Kidney (tissue), 14 donors: ENCODE results near the gene SMAD7. TPM values are rescaled to one million over a fixed set of nuclear protein-coding genes. Genes with fewer than 3 reads are reported as not detected.

Experiments
- DNase-seq, 5 donors: peaks; one replicate each; pipeline ENCODE4 v3.0.0-alpha.2; 2013 to 2020
- FAIRE-seq: peaks from 2 replicates; lab custom pipeline; 2012; peaks lifted over from hg19 to GRCh38; lab: Jason Lieb, UNC
- H3K27ac ChIP-seq, 2 donors: one replicate each; pipeline ENCODE4 v1.7.0; 2013; ENCODE audit warnings: low read depth in 2 of 2, low read length in 2 of 2, inconsistent platforms in 1 of 2
- H3K27me3 ChIP-seq: one replicate; pipeline ENCODE4 v1.7.1; 2013; ENCODE audit warnings: low read length, inconsistent platforms; ENCODE audit not compliant: control insufficient read depth, insufficient read depth
- H3K36me3 ChIP-seq, 3 donors: one replicate each; pipeline versions ENCODE4 v1.7.0 to v1.7.1; 2013; ENCODE audit warnings: low read length in 3 of 3, control low read depth in 1 of 3, inconsistent platforms in 1 of 3; ENCODE audit not compliant: insufficient read depth in 3 of 3, control insufficient read depth in 2 of 3
- H3K4me1 ChIP-seq, 3 donors: one replicate each; pipeline versions ENCODE4 v1.7.0 to v1.7.1; 2013; ENCODE audit warnings: low read length in 3 of 3, inconsistent platforms in 1 of 3, low read depth in 1 of 3; ENCODE audit not compliant: control insufficient read depth in 2 of 3, insufficient read depth in 2 of 3
- H3K4me3 ChIP-seq, 3 donors: one replicate each; pipeline versions ENCODE4 v1.7.0 to v1.8.1; 2013; ENCODE audit warnings: low read length in 3 of 3, control low read depth in 1 of 3, inconsistent platforms in 1 of 3
- H3K9ac ChIP-seq, 3 donors: one replicate each; pipeline versions ENCODE4 v1.7.0 to v1.7.1; 2013; ENCODE audit warnings: low read length in 3 of 3, control low read depth in 1 of 3, inconsistent platforms in 1 of 3
- H3K9me3 ChIP-seq, 3 donors: one replicate each; pipeline versions ENCODE4 v1.7.0 to v1.7.1; 2013; ENCODE audit warnings: low read length in 3 of 3, control low read depth in 1 of 3, inconsistent platforms in 1 of 3; ENCODE audit not compliant: control insufficient read depth in 2 of 3, insufficient read depth in 1 of 3
- CTCF ChIP-seq: IDR thresholded peaks from 3 replicates; pipeline ENCODE4 v1.5.1; 2012; ENCODE audit warnings: mild to moderate bottlenecking, moderate library complexity, borderline replicate concordance; ENCODE audit not compliant: insufficient read depth; ENCODE audit errors: extremely low read depth
- intact Hi-C: fragments of 100-400 bp; cut with DNase I; formaldehyde crosslinking; loops from one replicate; pipeline ENCODE4 v1.11.1; 2022
- polyA plus RNA-seq: library from polyadenylated mRNA; stranded (reverse); fragments of 350-450 nt; fragmentation: Illumina TruSeq; extraction: RNeasy Lipid Tissue Mini Kit (QIAGEN cat#74804); gene quantifications from one replicate; pipeline ENCODE4 v1.2.3, GENCODE V29; 2014; ENCODE audit warnings: low read depth, low replicate concordance; ENCODE audit not compliant: insufficient read depth
- total RNA-seq: library from RNA; stranded (reverse); fragmentation: NEBNext Ultra II Directional; extraction: Animal tissue kit (Norgen Biotek cat#: 25700); gene quantifications from one replicate; pipeline ENCODE4 v1.2.1, GENCODE V29; 2021
- donor health status: control.
- donor health status: control.
- donor health status: control.
- donor health status: control.
- donor health status: control.
- donor health status: DM: yes; HTN: yes; CAD: no.
- donor health status: Normal renal cell carcinoma (clear cell type).

Gene SMAD7
- total and polyA plus RNA-seq, 2 donors from 2014 or later = 17.3 to 32.6 TPM

- Histone ChIP-seq H3K9me3 (no peaks in the 10 kb centered on the region), H3K36me3 (peaks cover 0 to 26% (median 0%) of the 10 kb centered on the region in 3 donors), H3K4me3 (peak overlapping the region; percentile 82 to 99 (median 90)), H3K9ac (peak overlapping the region; percentile 78 to 84 (median 83)), H3K27me3 (no peaks in the 10 kb centered on the region), H3K27ac (peak overlapping the region; percentile 92), H3K4me1 (peaks cover 6 to 50% (median 43%) of the 10 kb centered on the region in 3 donors)
- FAIRE-seq = no peak
- no peak for TF ChIP-seq CTCF
- no peak for DNase-seq
- intact Hi-C loops = loop anchor here (10.0 kb wide), 1 partner anchor 102 kb away; no protein-coding TSS in a partner anchor
Measured at GRCh38 chr18:48947092-48947491, 3.7 kb downstream of the SMAD7 start.

GRCh38 chr18:48946329-48946835 is 4.4 kb downstream of the SMAD7 start:
- H3K4me1 ChIP-seq = peaks cover 8 to 57% (median 51%) of the 10 kb centered on the region in 3 donors
- H3K36me3 ChIP-seq = peaks cover 0 to 33% (median 3%) of the 10 kb centered on the region in 3 donors
- peak overlapping the region; percentile 82 to 99 (median 90) for H3K4me3 ChIP-seq
- no peaks in the 10 kb centered on the region for H3K27me3 ChIP-seq
- no peak for TF ChIP-seq CTCF
- peak in 2 of 5 donors; percentile 48 to 62 for DNase-seq
- H3K9me3 ChIP-seq = no peaks in the 10 kb centered on the region
- FAIRE-seq = no peak
- peak overlapping the region; percentile 92 for H3K27ac ChIP-seq
- intact Hi-C loops = loop anchor here (10.0 kb wide), 1 partner anchor 102 kb away; no protein-coding TSS in a partner anchor
- peak overlapping the region; percentile 78 to 84 (median 83) for H3K9ac ChIP-seq

- Histone ChIP-seq H3K4me3 (peak overlapping the region; percentile 25 to 99 (median 26)), H3K36me3 (peaks cover 0 to 35% (median 3%) of the 10 kb centered on the region in 3 donors), H3K9ac (peak overlapping the region in 2 of 3 donors; percentile 78 to 84), H3K27ac (peak overlapping the region; percentile 92), H3K4me1 (peaks cover 9 to 62% (median 56%) of the 10 kb centered on the region in 3 donors), H3K9me3 (no peaks in the 10 kb centered on the region), H3K27me3 (no peaks in the 10 kb centered on the region)
- FAIRE-seq (no peak), DNase-seq (no peak)
- TF ChIP-seq CTCF = no peak
- intact Hi-C loops = loop anchor here (10.0 kb wide), 1 partner anchor 101 kb away; no protein-coding TSS in a partner anchor
Measured at GRCh38 chr18:48945953-48946217, 4.9 kb downstream of the SMAD7 start.
